Fibroblast of lung (primary cell): Measurements from ENCODE around the gene FBXW11.

Experiments
- CTCF ChIP-seq, 2 donors: IDR thresholded peaks in 1 of 2; conservative IDR thresholded peaks in 1 of 2; 1 replicate in 1 of 2; 2 replicates in 1 of 2; pipeline ENCODE4 v1.5.1; 2011 to 2012; ENCODE audit warnings: low read length in 2 of 2, control low read depth in 1 of 2, inconsistent platforms in 1 of 2, low read depth in 1 of 2, mild to moderate bottlenecking in 1 of 2
- EZH2 ChIP-seq: IDR thresholded peaks from 2 replicates; pipeline ENCODE4 v1.5.1; 2012; ENCODE audit warnings: low read length, control low read depth, mild to moderate bottlenecking; ENCODE audit errors: missing control alignments

GRCh38 chr5:171850324-171850947 lies 156.0 kb downstream of the FBXW11 start:
- TF ChIP-seq CTCF (conservative IDR thresholded peaks at IDR 0.05 in 1 of 2, IDR thresholded peaks at IDR 0.05 in 1 of 2; ENCODE audit: low read depth in 1 of 2, low read length in 2 of 2) (peak in 1 of 2 donors; percentile 40), EZH2 (no peak)
